ENCODE measurements around the gene CBLC.

Gene CBLC

DNA sequence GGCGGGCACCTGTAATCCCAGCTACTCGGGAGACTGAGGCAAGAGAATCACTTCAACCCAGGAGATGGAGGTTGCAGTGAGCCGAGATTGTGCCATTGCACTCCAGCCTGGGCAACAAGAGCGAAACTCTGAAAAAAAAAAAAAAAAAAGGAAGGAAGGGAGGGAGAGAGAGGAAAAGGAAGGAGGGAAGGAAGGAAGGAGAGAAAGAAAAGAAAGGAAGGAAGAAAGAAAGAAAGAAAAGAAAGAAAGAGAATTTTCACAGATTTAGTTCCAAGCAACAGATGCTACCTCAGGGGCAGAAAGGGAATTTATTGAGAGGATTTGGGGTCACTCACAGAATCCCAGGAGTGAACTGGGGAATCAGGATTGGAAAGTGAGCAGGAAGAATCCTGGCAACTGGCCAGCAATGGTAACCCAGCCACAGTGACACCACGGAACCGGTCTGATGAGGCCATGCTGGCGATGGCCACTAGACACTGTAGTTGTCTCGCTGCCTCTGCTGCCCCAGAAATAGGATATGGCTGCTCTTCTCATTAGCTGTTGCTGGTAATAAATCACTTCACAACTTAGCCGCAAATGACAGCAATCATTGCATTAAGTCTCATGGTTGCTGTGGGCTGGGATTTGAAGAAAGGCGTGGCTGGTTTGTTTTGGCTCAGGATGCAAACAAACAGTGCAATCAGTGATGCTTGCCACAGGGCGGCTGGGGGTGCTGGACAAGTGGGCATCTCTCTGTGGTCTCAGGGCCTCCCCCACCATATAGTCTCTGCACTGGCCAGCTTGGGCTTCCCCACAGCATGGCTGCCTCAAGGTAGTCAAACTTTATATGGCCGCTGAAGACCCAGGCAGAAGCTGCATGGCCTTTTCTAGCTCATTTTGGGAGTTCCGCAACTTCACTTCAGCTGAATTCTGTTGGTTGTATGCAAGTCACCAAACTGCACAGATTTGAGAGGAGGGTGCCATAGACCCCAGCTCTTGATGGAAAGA is 26.0 kb downstream of the CBLC start:
- no peak for DNase-seq

- DNase-seq = no peak
Measured at GRCh38 chr19:44806291-44806690, 28.6 kb downstream of the CBLC start.

DNA sequence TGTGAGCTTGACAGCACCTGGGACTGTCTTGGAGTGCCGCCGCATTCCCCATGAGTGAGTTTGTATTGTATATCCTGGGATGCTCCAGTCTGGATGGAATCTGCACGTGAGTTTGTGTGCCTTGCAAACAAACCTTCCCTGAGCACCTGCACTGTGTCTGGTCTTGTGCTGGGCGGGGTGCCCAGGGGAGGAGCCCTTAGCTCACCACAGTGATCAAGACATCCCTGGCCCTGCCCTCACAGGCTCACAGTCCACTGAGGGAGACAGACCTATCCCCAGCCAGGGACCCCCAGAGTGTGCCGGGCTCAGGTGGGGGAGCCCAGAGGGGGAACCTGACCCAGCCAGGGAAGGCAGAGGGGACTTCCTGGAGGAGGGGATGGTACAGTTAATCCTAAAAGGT is 29.5 kb downstream of the CBLC start:
- no peak for DNase-seq

DNA sequence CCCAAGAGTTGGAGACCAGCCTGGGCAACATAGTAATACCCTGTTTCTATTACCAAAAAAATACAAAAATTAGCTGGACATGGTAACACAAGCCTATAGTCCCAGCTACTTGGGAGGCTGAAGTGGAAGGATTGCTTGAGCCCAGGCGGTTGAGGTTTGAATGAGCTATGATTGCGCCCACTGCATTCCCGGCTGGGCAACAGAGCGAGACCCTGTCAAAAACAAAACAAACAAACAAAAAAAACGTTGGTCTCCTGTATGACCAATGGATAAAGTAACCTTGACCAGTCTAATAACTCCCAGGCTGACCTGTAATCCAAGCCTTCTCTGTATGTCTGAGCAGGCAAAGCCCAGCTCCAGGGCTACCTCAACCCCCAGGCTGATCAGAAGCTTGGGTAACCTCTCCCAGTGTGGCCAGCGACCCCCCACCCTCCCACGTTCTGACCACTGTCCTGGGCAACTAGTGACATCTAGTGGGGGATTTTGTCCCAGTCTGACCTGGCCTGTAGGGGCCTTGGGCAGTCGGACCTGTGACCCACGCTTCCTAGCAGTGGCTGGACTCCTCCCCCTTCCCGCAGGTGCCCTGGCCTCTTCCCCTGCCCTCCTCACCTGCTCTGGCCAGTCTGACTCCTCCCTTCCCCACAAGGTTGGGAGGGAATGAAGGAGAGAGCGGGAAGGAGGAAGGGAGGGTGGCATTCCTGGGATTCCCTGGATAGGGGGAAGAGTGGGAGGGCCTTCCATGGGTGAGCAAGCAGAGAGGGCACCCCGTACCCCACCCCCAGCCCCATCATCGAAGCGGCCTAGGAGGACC is 30.2 kb downstream of the CBLC start:
- DNase-seq = no peak

GRCh38 chr19:44808463-44809371 is 31.0 kb downstream of the CBLC start, which contains the start of gene BCAM:
Gene BCAM, plus strand, starts transcription at chr19:44809103. Its CDS starts 22 bp downstream, at chr19:44809125.
- DNase-seq = no peak

- no peak for DNase-seq
Measured at GRCh38 chr19:44809577-44810233, 32.0 kb downstream of the CBLC start.

GRCh38 chr19:44810234-44811121 is 32.8 kb downstream of the CBLC start:
- DNase-seq = no peak

GRCh38 chr19:44811122-44811419 is 33.4 kb downstream of the CBLC start:
- DNase-seq = no peak

- no peak for DNase-seq
Measured at GRCh38 chr19:44812142-44812718, 34.5 kb downstream of the CBLC start.

- no peak for DNase-seq
Measured at GRCh38 chr19:44813070-44813840, 35.6 kb downstream of the CBLC start.

GRCh38 chr19:44813841-44814470 is 36.3 kb downstream of the CBLC start:
- DNase-seq = no peak

- no peak for DNase-seq
Measured at GRCh38 chr19:44814517-44814916, 36.8 kb downstream of the CBLC start.

GRCh38 chr19:44816301-44816700 is 38.6 kb downstream of the CBLC start:
- DNase-seq = no peak

DNA sequence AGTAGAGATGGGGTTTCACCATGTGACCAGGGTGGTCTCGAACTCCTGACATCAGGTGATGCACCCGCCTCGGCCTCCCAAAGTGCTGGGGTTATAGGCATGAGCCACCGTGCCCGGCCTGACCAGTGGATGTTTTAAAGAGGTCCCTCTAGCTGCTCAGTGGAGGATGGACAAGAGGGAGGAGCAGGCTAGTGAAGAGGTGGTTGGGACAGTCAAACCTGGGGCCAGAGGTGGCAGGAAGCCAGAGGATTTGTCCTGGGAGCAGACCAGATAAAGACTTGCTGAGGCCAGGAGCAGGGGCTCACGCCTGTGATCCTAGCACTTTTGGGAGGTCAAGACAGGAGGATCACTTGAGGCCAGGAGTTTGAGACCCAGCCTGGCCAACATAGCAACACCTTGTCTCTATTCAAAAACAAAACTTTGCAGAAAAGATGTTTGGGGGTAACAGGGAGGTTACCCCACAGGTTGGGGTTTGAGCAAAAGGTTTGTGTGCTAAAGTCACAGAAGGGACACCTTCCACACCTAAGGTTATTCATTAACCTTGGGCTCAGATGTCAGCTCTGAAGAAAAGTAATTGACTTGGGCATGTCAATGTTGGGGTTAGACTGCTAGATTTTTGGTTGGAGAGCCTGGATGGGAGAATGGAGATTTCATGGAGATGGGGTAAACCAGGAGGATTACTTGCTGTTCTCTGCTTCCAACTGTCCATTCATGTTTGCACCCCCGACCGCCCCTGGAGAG is 40.2 kb downstream of the CBLC start:
- no peak for DNase-seq

- DNase-seq = no peak
Measured at GRCh38 chr19:44818466-44819031, 40.9 kb downstream of the CBLC start.

GRCh38 chr19:44819246-44819832 is 41.6 kb downstream of the CBLC start:
- DNase-seq = no peak

DNA sequence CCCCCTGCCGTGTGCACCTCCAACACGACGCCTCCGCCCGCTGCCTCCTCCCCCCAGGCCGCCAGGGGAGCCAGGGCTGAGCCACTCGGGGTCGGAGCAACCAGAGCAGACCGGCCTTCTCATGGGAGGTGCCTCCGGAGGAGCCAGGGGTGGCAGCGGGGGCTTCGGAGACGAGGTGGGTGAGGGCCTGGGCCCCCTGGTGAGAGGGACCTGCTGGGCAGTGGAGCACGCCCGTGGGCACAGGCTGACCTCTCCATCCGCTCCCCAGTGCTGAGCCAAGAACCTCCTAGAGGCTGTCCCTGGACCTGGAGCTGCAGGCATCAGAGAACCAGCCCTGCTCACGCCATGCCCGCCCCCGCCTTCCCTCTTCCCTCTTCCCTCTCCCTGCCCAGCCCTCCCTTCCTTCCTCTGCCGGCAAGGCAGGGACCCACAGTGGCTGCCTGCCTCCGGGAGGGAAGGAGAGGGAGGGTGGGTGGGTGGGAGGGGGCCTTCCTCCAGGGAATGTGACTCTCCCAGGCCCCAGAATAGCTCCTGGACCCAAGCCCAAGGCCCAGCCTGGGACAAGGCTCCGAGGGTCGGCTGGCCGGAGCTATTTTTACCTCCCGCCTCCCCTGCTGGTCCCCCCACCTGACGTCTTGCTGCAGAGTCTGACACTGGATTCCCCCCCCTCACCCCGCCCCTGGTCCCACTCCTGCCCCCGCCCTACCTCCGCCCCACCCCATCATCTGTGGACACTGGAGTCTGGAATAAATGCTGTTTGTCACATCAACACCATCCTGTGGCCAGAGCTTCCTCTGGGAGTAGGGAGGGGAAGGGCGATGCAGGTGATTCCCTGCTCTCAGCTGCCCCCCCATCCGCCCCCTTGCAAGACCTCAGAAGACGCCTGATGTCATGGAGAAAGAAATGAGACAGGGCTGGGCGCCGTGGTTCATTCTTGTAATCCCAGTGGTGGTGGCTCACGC is 43.2 kb downstream of the CBLC start:
- no peak for DNase-seq

All from CD4-positive, alpha-beta T cell treated with Interleukin-4 for 1 hour (primary cell).